HG02798 (cell line): ENCODE measurements around the gene TEX11.
"Not testable (repeated sequence)": the region's sequence is repeated elsewhere in the genome, so short reads cannot be mapped to it uniquely, and the experiment has no call there.

Experiments
- ATAC-seq: cut with Tn5 transposase; IDR thresholded peaks from one replicate; pipeline ENCODE4 v1.9.1; 2021; ENCODE audit warnings: mild to moderate bottlenecking; ENCODE audit not compliant: unreplicated experiment, poor library complexity

TEX11 gene

DNA sequence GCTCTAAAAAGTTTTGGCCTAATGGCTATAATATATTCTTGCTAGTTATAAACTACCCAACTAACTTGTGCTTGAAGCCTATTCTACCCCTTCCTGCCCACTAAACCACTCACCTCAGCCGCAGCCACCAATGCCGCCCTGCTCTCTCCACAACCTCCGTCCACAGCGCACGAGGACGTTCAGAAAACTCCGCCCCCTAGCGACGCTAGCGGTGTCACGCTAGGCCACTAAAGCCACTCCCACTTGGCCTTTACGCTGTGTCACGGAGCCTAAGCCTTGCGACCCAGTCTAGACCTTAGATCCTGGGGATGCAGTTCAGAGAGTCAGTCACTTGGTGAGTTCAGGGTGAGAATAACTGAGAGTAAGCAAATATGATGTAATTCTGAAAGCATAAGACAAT lies at the start of gene TEX11:
Gene TEX11, minus strand, starts transcription at position 171 of the 400 bp plus-strand sequence. CDS start 922 bp downstream, outside the sequence.
- no peak for ATAC-seq

- ATAC-seq = no peak
Observed at GRCh38 chrX:70954871-70955270, 46.4 kb upstream of the TEX11 start.

GRCh38 chrX:70924294-70924911 lies 15.9 kb upstream of the TEX11 start:
- ATAC-seq = no peak

GRCh38 chrX:70922774-70923473 lies 14.4 kb upstream of the TEX11 start:
- ATAC-seq = no peak

- no peak for ATAC-seq
Observed at GRCh38 chrX:70921709-70922352, 13.3 kb upstream of the TEX11 start.

DNA sequence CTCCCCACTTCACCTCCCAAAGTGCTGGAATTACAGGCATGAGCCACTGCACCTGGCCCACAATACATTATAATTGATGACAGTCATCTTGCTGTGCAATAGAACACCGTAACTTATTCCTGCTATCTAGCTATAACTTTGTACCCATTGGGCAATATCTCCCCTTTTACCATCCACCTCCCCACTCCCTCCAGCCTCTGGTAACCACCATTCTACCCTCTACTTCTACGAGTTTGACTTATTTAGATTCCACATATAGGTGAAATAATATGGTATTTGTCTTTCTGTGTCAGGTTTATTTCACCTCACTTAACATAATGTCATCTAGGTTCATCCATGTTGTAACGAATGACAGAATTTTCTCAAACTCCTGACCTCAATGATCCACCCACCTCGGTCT lies 8.2 kb upstream of the TEX11 start:
- no peak for ATAC-seq

DNA sequence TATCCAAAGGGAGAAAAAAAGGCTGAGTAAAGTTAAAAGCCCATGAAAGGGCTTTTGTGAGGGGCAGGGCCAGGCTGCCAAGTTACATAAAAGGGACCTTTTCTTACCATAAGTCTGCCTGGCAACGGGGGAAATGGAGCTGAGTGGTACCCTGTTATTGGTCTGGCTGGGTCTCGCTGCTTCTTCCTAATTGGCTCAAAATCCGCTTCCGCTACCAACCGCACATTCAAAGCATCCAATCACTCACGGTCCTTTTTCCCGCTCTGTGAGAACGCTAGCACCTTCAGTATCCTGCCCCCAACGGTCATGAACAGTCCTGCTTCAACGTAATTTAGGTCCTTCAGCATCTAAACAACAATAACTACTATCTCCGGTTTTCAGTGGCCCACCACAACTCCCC lies 611 bp downstream of the TEX11 start:
- no peak for ATAC-seq

- no peak for ATAC-seq
Observed at GRCh38 chrX:70901465-70901864, 7.0 kb downstream of the TEX11 start.

DNA sequence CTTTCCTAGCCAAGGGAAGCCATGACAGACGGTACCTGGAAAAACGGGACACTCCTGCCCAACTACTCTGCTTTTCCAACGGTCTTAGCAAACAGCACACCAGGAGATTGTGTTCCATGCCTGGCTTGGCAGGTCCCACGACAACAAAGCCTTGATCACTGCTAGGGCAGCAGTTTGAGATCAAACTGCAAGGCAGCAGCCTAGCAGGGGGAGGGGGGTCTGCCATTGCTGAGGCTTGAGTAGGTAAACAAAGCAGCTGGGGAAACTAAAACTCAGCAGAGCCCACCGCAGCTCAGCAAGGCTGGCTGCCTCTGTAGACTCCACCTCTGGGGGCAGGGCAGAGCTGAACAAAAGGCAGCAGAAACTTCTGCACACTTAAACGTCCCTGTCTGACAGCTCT lies 18.1 kb downstream of the TEX11 start:
- ATAC-seq = not testable (repeated sequence)

- ATAC-seq = no peak
Observed at GRCh38 chrX:70878902-70879301, 29.6 kb downstream of the TEX11 start.

DNA sequence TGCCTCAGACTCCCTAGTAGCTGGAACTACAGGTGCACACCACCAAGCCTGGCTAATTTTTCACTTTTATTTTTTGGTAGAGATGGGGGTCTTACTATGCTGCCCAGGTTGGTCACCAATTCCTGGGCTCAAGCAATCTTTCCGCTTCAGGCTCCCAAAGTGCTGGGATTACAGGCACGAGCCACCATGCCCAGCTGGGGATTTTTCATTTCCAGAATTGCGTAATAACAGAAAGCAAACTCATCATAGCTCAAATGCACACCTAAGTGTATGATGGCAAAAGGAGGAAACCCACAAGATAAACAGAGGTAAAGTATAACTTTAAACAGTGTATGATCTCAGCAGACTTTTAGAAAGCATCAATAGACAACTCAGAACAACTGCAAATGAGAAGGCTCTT lies 56.2 kb downstream of the TEX11 start:
- no peak for ATAC-seq

GRCh38 chrX:70844081-70844480 lies 64.4 kb downstream of the TEX11 start:
- ATAC-seq = not testable (repeated sequence)

- ATAC-seq = not testable (repeated sequence)
Observed at GRCh38 chrX:70843620-70844019, 64.9 kb downstream of the TEX11 start.

DNA sequence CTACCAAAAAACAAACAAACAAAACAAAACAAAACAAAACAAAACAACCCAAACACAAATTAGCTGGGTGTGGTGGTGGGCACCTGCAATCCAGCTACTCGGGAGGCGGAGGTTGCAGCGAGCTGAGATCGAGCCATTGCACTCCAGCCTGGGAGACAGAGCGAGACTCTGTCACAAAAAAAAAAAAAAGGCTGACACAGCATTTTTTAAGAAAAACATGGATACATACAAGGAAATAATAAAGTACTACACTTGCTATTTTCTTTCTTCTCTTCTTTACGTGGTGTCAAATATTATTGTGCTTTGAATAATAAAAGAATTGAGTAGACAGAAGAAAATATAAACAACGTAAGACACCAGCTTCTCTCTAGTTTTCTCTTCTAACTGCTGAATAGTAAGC lies 73.9 kb downstream of the TEX11 start:
- no peak for ATAC-seq

- ATAC-seq = no peak
Observed at GRCh38 chrX:70826715-70827114, 81.8 kb downstream of the TEX11 start.

DNA sequence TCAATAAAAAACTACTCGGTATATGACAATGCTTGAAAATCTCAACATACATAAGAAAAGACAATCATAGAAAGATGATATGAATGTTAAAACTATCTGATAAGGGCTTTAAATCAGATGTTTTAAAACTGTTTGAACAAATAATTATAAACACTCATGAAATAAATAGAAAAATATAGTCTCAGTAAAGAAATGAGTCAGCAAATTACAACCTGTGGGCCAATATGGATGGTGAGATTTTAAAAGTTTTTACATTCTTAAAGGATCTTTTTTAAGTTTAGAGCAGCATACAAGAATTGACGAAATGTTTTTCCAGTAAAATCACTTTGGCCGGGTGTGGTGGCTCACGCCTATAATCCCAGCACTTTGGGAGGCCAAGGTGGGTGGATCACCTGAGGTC lies 83.1 kb downstream of the TEX11 start:
- no peak for ATAC-seq

GRCh38 chrX:70808942-70809940 lies 99.3 kb downstream of the TEX11 start:
- no peak for ATAC-seq

DNA sequence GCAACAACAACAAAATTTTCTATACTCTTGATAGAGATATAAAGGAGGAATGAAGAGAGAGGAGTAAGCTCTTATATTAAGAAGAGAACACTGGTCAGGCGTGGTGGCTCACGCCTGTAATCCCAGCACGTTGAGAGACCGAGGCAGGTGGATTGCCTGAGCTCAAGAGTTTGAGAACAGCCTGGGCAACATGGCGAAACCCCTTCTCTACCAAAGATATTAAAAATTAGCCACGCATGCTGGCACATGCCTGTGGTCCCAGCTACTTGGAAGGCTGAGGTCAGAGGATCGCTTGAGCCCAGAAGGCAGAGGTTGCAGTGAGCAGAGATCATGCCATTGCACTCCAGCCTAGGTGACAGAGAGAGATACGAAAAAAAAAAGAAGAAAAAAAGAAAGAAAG lies 102.4 kb downstream of the TEX11 start:
- ATAC-seq = no peak

GRCh38 chrX:70796742-70797141 lies 111.8 kb downstream of the TEX11 start:
- peak; percentile 47 for ATAC-seq

- no peak for ATAC-seq
Observed at GRCh38 chrX:70774223-70774622, 134.3 kb downstream of the TEX11 start.
